H9 (cell line): ENCODE results near the gene ANKMY1. TPM values are rescaled to one million over a fixed set of nuclear protein-coding genes. Genes with fewer than 3 reads are reported as not detected.

Source experiments
- DNase-seq: peaks from one replicate; pipeline ENCODE4 v3.0.0-alpha.2; 2017
- H2AFZ ChIP-seq: one replicate; pipeline ENCODE4 v1.6.1; 2013; ENCODE audit warnings: mild to moderate bottlenecking, low read length, control low read depth, moderate library complexity
- H2AK5ac ChIP-seq: 2 replicates; pipeline ENCODE4 v1.6.1; 2013; ENCODE audit warnings: low read length, control low read depth, mixed read lengths; ENCODE audit not compliant: insufficient read length
- H2BK120ac ChIP-seq: one replicate; pipeline ENCODE4 v1.6.1; 2013; ENCODE audit warnings: low read depth, mild to moderate bottlenecking, low read length, control low read depth, inconsistent platforms; ENCODE audit not compliant: poor library complexity, severe bottlenecking
- H2BK12ac ChIP-seq: 2 replicates; pipeline ENCODE4 v1.6.1; 2013; ENCODE audit warnings: low read length, control low read depth, mixed read lengths, low read depth; ENCODE audit not compliant: insufficient read length
- H2BK15ac ChIP-seq: 2 replicates; pipeline ENCODE4 v1.6.1; 2013; ENCODE audit warnings: low read depth, low read length, control low read depth
- H2BK20ac ChIP-seq: one replicate; pipeline ENCODE4 v1.6.1; 2013; ENCODE audit warnings: low read depth, mild to moderate bottlenecking, low read length, control low read depth, inconsistent platforms; ENCODE audit not compliant: poor library complexity, severe bottlenecking
- H2BK5ac ChIP-seq: 2 replicates; pipeline ENCODE4 v1.6.1; 2013; ENCODE audit warnings: low read length, control low read depth, mixed read lengths; ENCODE audit not compliant: insufficient read length
- H3K14ac ChIP-seq: 2 replicates; pipeline ENCODE4 v1.6.1; 2013; ENCODE audit warnings: low read length, control low read depth; ENCODE audit not compliant: insufficient read depth
- H3K18ac ChIP-seq: 2 replicates; pipeline ENCODE4 v1.6.1; 2013; ENCODE audit warnings: low read depth, mild to moderate bottlenecking, mixed read lengths, low read length, control low read depth; ENCODE audit not compliant: insufficient read length
- H3K23ac ChIP-seq: 2 replicates; pipeline ENCODE4 v1.6.1; 2013; ENCODE audit warnings: low read length, control low read depth, mixed read lengths, low read depth; ENCODE audit not compliant: insufficient read length
- H3K23me2 ChIP-seq: 2 replicates; pipeline ENCODE4 v1.6.1; 2013; ENCODE audit warnings: low read depth, mild to moderate bottlenecking, mixed read lengths, low read length, control low read depth; ENCODE audit not compliant: insufficient read length, poor library complexity, severe bottlenecking
- H3K27ac ChIP-seq: 2 replicates; pipeline ENCODE4 v1.5.1; 2013; ENCODE audit warnings: low read length, control low read depth, mixed read lengths, low read depth; ENCODE audit not compliant: insufficient read length
- H3K27me3 ChIP-seq: 2 replicates; pipeline ENCODE4 v1.6.1; 2013; ENCODE audit warnings: low read length, control low read depth, inconsistent platforms; ENCODE audit not compliant: insufficient read depth
- H3K4ac ChIP-seq: 2 replicates; pipeline ENCODE4 v1.6.1; 2013; ENCODE audit warnings: low read depth, mild to moderate bottlenecking, control low read depth, inconsistent platforms, low read length, moderate library complexity
- H3K4me1 ChIP-seq: 2 replicates; pipeline ENCODE4 v1.6.1; 2013; ENCODE audit warnings: low read length, control low read depth, inconsistent platforms; ENCODE audit not compliant: insufficient read depth
- H3K4me2 ChIP-seq: 2 replicates; pipeline ENCODE4 v1.6.1; 2013; ENCODE audit warnings: low read length, control low read depth, mixed read lengths; ENCODE audit not compliant: insufficient read length, insufficient read depth
- H3K56ac ChIP-seq: 2 replicates; pipeline ENCODE4 v1.6.1; 2013; ENCODE audit warnings: low read depth, mild to moderate bottlenecking, mixed read lengths, low read length, control low read depth; ENCODE audit not compliant: insufficient read length
- H3K79me1 ChIP-seq: 2 replicates; pipeline ENCODE4 v1.6.1; 2013; ENCODE audit warnings: low read depth, mild to moderate bottlenecking, moderate library complexity, low read length, control low read depth, inconsistent platforms; ENCODE audit not compliant: insufficient read depth, poor library complexity, severe bottlenecking
- H3K79me2 ChIP-seq: 2 replicates; pipeline ENCODE4 v1.6.1; 2013; ENCODE audit warnings: low read length, control low read depth, inconsistent platforms; ENCODE audit not compliant: insufficient read depth
- H3K9ac ChIP-seq: 2 replicates; pipeline ENCODE4 v1.6.1; 2013; ENCODE audit warnings: low read length, control low read depth, mixed read lengths; ENCODE audit not compliant: insufficient read length; ENCODE audit errors: extremely low read depth
- H3K9me3 ChIP-seq: one replicate; pipeline ENCODE4 v1.6.1; 2013; ENCODE audit warnings: low read depth, low read length, inconsistent platforms; ENCODE audit not compliant: control insufficient read depth
- H3T11ph ChIP-seq: one replicate; pipeline ENCODE4 v1.6.1; 2013; ENCODE audit warnings: mild to moderate bottlenecking, low read length, control low read depth, inconsistent platforms
- H4K20me1 ChIP-seq: one replicate; pipeline ENCODE4 v1.6.1; 2013; ENCODE audit not compliant: control insufficient read depth, insufficient read length, insufficient read depth
- H4K5ac ChIP-seq: 2 replicates; pipeline ENCODE4 v1.6.1; 2013; ENCODE audit warnings: low read depth, mild to moderate bottlenecking, mixed read lengths, low read length, control low read depth; ENCODE audit not compliant: insufficient read length
- H4K8ac ChIP-seq: replicated peaks from 2 replicates; pipeline ENCODE4 v1.6.1; 2013; ENCODE audit warnings: low read length, control low read depth, mixed read lengths, low read depth; ENCODE audit not compliant: insufficient read length
- H4K91ac ChIP-seq: 2 replicates; pipeline ENCODE4 v1.6.1; 2013; ENCODE audit warnings: low read depth, mild to moderate bottlenecking, moderate library complexity, mixed read lengths, low read length, control low read depth; ENCODE audit not compliant: insufficient read length
- H3K27ac Mint-ChIP-seq, 3 experiments: 2 replicates in 2 of 3; 3 replicates in 1 of 3; pipeline ENCODE4 v1.8.0; 2020 to 2021; ENCODE audit warnings: mixed read lengths in 3 of 3, mild to moderate bottlenecking in 1 of 3, moderate library complexity in 1 of 3
- H3K27me3 Mint-ChIP-seq: 2 replicates; pipeline ENCODE4 v1.8.0; 2021; ENCODE audit warnings: low read depth, mild to moderate bottlenecking, moderate library complexity, mixed read lengths
- H3K36me3 Mint-ChIP-seq, 3 experiments: 2 replicates in 2 of 3; 3 replicates in 1 of 3; pipeline ENCODE4 v1.8.0; 2020 to 2021; ENCODE audit warnings: low read depth in 3 of 3, mixed read lengths in 3 of 3; ENCODE audit not compliant: insufficient read depth in 1 of 3
- H3K4me1 Mint-ChIP-seq, 2 experiments: 2 replicates each; pipeline ENCODE4 v1.8.0; 2020; ENCODE audit warnings: mixed read lengths in 2 of 2
- H3K4me3 Mint-ChIP-seq, 2 experiments: 2 replicates in 1 of 2; 3 replicates in 1 of 2; pipeline ENCODE4 v1.8.0; 2020 to 2021; ENCODE audit warnings: mild to moderate bottlenecking in 2 of 2, mixed read lengths in 2 of 2, moderate library complexity in 1 of 2
- H3K9me3 Mint-ChIP-seq, 2 experiments: 2 replicates in 1 of 2; 3 replicates in 1 of 2; pipeline ENCODE4 v1.8.0; 2020; ENCODE audit warnings: mild to moderate bottlenecking in 2 of 2, mixed read lengths in 2 of 2, moderate library complexity in 1 of 2
- WGBS: extraction: QIAGEN DNeasy Blood & Tissue Kit; methylation state at CpG from one replicate; pipeline ENCODE4 v1.1.7; 2013; ENCODE audit warnings: missing lambda C conversion rate, low lambda C conversion rate, mixed read lengths; ENCODE audit not compliant: insufficient read length; ENCODE audit errors: extremely low coverage; 5-methylcytosine and 5-hydroxymethylcytosine counted together
- total RNA-seq: library from RNA; stranded (reverse); gene quantifications from 2 replicates; pipeline ENCODE4 v1.2.1, GENCODE V29; 2021
- TF ChIP-seq, protein P1 (sequence below): fragments of 200-600 bp; sonication (generic); conservative IDR thresholded peaks from 3 replicates; pipeline ENCODE4 v1.8.0; 2021; ENCODE audit warnings: antibody characterized with exemption, mild to moderate bottlenecking

Gene ANKMY1
- total RNA-seq, 1 experiment from 2014 or later, result 13.7 TPM

DNA sequence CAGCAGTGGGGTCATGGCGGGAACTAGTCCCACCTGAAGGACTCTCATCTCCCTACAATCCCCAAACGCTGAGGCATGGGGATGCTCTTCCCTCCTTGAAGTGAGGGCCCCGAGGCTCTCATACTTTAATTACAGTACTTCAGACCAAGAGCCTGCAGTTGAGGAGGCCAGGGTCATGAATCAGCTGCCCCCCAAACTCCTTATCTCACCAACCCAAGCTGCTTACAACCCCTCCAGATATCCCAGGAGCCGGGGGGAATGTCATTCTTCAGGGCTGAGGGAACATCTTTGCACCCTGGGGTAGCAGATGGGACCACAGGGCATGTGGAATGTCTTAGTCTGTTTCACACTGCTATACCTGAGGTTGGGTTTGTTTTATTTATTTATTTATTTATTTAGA is 26.0 kb upstream of the ANKMY1 start:
- no peak for DNase-seq
- H2AFZ ChIP-seq, result no peak overlapping the region
- Mint-ChIP-seq H3K4me1 (peaks cover 34 to 39% of the 10 kb centered on the region in 2 experiments), H3K9me3 (peaks cover 0 to 2% of the 10 kb centered on the region in 2 experiments; a peak in 1 of 5 replicates), H3K36me3 (peaks cover 0 to 5% (median 2%) of the 10 kb centered on the region in 3 experiments; a peak in 5 of 7 replicates), H3K27me3 (no peaks in the 10 kb centered on the region; the same call in 1 of the 2 replicates), H3K27ac (no peak overlapping the region; a peak in 1 of 7 replicates), H3K4me3 (no peak overlapping the region)
- no peak overlapping the region for H3T11ph ChIP-seq
- no peak overlapping the region for H4K91ac ChIP-seq
- H3K4me1 ChIP-seq, result peaks cover 12% of the 10 kb centered on the region
- H2BK120ac ChIP-seq, result no peak overlapping the region
- H2BK12ac ChIP-seq, result no peak overlapping the region
- no peak overlapping the region for H2BK20ac ChIP-seq
- no peak overlapping the region for H3K9ac ChIP-seq
- H3K4ac ChIP-seq, result no peak overlapping the region
- H3K27ac ChIP-seq, result no peak overlapping the region
- no peak overlapping the region for H2BK15ac ChIP-seq
- H2BK5ac ChIP-seq, result no peak overlapping the region
- WGBS, result no CpG with 5 or more reads among the region's 4 CpGs
- H3K4me2 ChIP-seq, result no peak overlapping the region
- no peak overlapping the region for H3K18ac ChIP-seq
- TF ChIP-seq, protein P1, sequence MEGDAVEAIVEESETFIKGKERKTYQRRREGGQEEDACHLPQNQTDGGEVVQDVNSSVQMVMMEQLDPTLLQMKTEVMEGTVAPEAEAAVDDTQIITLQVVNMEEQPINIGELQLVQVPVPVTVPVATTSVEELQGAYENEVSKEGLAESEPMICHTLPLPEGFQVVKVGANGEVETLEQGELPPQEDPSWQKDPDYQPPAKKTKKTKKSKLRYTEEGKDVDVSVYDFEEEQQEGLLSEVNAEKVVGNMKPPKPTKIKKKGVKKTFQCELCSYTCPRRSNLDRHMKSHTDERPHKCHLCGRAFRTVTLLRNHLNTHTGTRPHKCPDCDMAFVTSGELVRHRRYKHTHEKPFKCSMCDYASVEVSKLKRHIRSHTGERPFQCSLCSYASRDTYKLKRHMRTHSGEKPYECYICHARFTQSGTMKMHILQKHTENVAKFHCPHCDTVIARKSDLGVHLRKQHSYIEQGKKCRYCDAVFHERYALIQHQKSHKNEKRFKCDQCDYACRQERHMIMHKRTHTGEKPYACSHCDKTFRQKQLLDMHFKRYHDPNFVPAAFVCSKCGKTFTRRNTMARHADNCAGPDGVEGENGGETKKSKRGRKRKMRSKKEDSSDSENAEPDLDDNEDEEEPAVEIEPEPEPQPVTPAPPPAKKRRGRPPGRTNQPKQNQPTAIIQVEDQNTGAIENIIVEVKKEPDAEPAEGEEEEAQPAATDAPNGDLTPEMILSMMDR, result no peak
- H3K14ac ChIP-seq, result no peak overlapping the region
- no peaks in the 10 kb centered on the region for H3K27me3 ChIP-seq
- no peak overlapping the region for H3K56ac ChIP-seq
- no peak overlapping the region for H2AK5ac ChIP-seq
- no peak overlapping the region for H4K8ac ChIP-seq
- no peak overlapping the region for H3K23ac ChIP-seq
- no peaks in the 10 kb centered on the region for H4K20me1 ChIP-seq
- H3K79me2 ChIP-seq, result peaks cover 13% of the 10 kb centered on the region
- H3K79me1 ChIP-seq, result peaks cover 5% of the 10 kb centered on the region
- no peaks in the 10 kb centered on the region for H3K9me3 ChIP-seq
- H3K23me2 ChIP-seq, result peaks cover 14% of the 10 kb centered on the region
- H4K5ac ChIP-seq, result no peak overlapping the region
